Epithelial cell of esophagus (primary cell): ENCODE results near the gene ANKS1B.

ENCODE experiments used
- DNase-seq: peaks from one replicate; pipeline ENCODE4 v3.0.0; 2010; ENCODE audit warnings: low read depth
- H3K4me3 ChIP-seq: 2 replicates; pipeline ENCODE4 v1.5.1; 2011; ENCODE audit warnings: mild to moderate bottlenecking, low read length, control low read depth
- TF ChIP-seq, protein P1 (sequence below): IDR thresholded peaks from 2 replicates; pipeline ENCODE4 v1.5.1; 2011; ENCODE audit warnings: low read depth, mild to moderate bottlenecking, low read length, control low read depth, inconsistent platforms; ENCODE audit not compliant: insufficient read depth; ENCODE audit errors: missing control alignments

ANKS1B gene

DNA sequence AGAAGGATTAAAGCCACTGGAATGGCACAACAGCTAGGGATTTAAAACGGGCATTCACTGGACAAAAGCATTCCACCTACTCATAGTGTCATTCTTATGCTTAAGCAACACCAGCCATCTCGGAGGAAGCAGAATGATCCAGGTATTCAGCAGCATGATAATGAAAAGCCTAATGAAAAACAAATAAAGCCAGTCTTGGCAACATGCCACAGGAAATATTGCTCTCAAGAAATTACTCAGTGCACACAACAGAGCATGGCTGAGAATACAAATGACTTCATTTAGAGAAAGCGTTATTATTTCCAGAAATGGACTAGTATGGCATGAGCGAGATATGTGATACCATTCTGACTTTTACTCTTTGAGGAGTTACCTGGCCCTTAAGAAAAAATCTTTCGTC is 897.5 kb downstream of the ANKS1B start:
- TF ChIP-seq, protein P1, sequence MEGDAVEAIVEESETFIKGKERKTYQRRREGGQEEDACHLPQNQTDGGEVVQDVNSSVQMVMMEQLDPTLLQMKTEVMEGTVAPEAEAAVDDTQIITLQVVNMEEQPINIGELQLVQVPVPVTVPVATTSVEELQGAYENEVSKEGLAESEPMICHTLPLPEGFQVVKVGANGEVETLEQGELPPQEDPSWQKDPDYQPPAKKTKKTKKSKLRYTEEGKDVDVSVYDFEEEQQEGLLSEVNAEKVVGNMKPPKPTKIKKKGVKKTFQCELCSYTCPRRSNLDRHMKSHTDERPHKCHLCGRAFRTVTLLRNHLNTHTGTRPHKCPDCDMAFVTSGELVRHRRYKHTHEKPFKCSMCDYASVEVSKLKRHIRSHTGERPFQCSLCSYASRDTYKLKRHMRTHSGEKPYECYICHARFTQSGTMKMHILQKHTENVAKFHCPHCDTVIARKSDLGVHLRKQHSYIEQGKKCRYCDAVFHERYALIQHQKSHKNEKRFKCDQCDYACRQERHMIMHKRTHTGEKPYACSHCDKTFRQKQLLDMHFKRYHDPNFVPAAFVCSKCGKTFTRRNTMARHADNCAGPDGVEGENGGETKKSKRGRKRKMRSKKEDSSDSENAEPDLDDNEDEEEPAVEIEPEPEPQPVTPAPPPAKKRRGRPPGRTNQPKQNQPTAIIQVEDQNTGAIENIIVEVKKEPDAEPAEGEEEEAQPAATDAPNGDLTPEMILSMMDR = no peak
- H3K4me3 ChIP-seq = no peak overlapping the region
- peak; percentile 58 for DNase-seq

DNA sequence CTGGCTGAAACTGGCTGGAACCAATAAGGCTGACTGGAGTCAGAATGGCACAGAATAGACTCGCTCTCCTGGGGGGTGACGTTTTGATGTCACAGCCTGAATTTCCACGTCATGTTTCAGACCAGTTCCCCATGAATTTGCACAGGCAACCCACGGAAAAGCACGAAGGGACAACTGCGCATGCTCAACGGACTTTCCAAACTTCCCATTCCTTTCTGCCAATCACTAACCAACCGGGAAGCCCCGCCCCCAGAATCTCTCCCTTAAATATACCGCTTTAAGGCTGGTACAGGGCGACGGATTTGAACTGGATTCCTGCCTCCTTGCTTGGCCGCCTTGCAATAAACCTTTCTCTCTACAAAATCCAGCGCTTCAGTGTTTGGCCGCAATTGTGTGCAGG is 904.9 kb downstream of the ANKS1B start:
- TF ChIP-seq, protein P1 = no peak
- no peak for DNase-seq
- no peak overlapping the region for H3K4me3 ChIP-seq

DNA sequence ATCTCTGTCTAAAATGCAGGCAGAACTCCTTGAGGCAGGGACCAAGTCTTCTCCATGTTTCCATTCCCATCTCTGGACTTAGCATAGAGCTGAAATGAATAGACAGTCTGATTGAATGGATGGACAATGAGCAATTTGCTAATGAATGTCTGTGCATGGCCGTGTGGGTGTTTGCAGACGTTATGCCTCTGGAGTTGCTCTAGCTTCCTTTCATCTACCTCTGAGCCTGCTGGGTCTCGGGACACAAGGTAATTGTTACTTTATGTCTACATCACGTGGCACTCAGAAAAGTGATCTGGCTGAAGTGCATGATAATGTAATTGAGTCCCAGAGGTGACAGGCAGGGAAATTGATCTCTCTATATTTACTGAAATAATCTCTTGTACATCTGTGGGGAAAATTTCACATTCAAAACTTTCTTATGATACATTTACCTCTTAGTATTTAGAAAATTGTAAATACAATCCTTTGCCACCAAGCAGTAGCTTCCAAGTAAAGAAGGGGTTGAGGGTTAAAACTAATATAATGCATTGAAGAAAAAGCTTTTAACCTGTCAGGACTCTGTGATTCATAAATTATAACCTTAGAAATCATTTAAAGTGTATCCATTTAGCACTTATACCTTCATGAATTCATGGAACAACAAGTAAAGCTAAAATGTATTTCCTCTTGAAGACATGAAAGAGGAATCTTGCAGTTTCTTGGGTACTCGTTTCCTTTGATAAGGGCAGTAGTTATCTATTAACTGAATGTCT is 915.6 kb downstream of the ANKS1B start:
- no peak for DNase-seq
- TF ChIP-seq, protein P1 = no peak

DNA sequence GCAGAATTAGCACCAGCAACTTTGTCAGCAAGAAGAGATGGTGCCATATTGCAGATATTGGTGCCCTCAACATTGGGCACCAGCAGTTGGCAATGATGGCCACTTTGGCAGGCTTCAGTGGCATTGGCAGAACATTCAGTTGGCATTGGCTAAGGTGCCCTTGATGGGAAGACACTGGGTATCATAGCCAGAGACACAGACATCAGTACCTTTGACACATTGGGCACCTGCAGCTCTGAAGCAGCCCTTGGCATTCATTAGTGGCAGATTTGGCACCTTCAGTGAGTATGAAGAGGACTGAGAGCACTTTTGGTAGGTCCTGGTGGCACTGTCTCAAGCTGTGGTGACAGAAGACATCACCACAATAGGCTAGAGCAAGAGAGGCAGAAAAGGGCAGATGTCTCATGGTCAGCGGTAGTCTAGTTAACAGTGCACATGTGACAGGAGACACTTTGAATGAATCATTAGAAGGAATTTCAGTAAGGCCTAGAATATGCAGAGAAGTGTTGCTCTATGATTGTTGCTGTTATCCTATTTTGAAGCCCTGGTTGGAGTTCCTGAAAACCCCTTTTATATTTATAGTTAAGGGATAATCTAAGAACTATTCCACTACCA is 917.5 kb downstream of the ANKS1B start:
- H3K4me3 ChIP-seq = no peak overlapping the region
- DNase-seq = no peak
- TF ChIP-seq, protein P1 = no peak

More for the DNA sequence above, 915.6 kb downstream of the ANKS1B start:
- no peak overlapping the region for H3K4me3 ChIP-seq

DNA sequence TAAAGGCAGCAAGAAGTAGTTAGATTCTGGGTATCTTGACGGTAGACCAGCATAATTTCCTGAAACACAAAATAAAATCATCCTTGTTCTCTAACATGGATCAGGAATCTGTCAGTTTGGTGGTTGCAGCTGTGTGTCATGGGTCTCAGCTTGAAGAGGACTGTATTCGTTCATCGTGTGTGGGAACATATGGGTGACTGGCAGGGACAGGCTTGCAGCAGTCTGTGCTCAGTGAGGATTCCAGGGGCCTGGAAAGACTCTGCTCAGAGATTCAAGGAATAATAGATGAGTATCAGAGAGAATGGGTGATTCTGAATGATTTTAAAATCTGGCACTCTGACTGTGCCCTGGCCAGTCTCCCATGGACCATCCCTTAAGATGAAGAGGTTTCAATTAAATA is 918.0 kb downstream of the ANKS1B start:
- no peak overlapping the region for H3K4me3 ChIP-seq
- no peak for DNase-seq
- TF ChIP-seq, protein P1 = no peak

DNA sequence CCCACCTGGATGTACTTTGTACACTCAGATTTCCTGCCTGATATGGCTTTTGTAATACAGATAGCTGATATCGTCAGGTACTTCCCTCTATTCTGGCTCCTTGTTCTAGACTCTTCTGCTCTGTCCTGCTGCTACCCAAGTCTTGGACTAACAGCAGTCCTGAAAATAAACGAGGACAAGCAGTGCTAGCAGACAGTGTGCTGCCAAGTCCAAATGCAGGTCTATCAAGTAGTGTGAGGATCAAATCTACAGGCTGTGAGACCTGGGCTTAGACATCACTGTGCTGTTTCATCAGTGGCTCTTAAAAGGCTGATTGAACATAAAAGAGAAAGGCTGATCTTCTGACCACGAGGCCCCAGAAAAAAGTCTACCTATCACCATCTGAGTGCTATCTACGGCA is 921.6 kb downstream of the ANKS1B start:
- DNase-seq = no peak
- TF ChIP-seq, protein P1 = no peak
- H3K4me3 ChIP-seq = no peak overlapping the region
